Smooth muscle cell (in vitro differentiated cells): Measurements from ENCODE around the gene CCDC188. TPM values are rescaled to one million over a fixed set of nuclear protein-coding genes. Genes with fewer than 3 reads are reported as not detected.

Experiments used
- DNase-seq: peaks from one replicate; lab custom pipeline; 2025; ENCODE audit not compliant: unreplicated experiment; lab: John Stamatoyannopoulos, UW
- H2AFZ ChIP-seq: fragments of 200-600 bp; sonication (generic); 2 replicates; pipeline ENCODE4 v1.6.0; 2016; ENCODE audit warnings: antibody characterized with exemption, low read depth, mild to moderate bottlenecking
- H3F3A ChIP-seq: fragments of 200-600 bp; sonication (generic); 2 replicates; pipeline ENCODE4 v1.6.0; 2017; ENCODE audit warnings: antibody characterized with exemption, low read depth
- H3K27ac ChIP-seq: fragments of 200-600 bp; sonication (generic); 2 replicates; pipeline ENCODE4 v1.5.1; 2016; ENCODE audit warnings: low read depth, mild to moderate bottlenecking
- H3K27me3 ChIP-seq: fragments of 200-600 bp; sonication (generic); 2 replicates; pipeline ENCODE4 v1.6.1; 2016; ENCODE audit warnings: low read depth, mild to moderate bottlenecking
- H3K36me3 ChIP-seq: fragments of 200-600 bp; sonication (generic); 2 replicates; pipeline ENCODE4 v1.5.1; 2016; ENCODE audit warnings: low read depth
- H3K4me1 ChIP-seq: fragments of 200-600 bp; sonication (generic); 2 replicates; pipeline ENCODE4 v1.5.1; 2016; ENCODE audit warnings: low read depth
- H3K4me2 ChIP-seq: fragments of 200-600 bp; sonication (generic); 2 replicates; pipeline ENCODE4 v1.6.0; 2016; ENCODE audit warnings: mild to moderate bottlenecking
- H3K4me3 ChIP-seq: fragments of 200-600 bp; sonication (generic); 2 replicates; pipeline ENCODE4 v1.5.1; 2016; ENCODE audit warnings: mild to moderate bottlenecking
- H3K79me2 ChIP-seq: fragments of 200-600 bp; sonication (generic); 2 replicates; pipeline ENCODE4 v1.6.0; 2016; ENCODE audit warnings: low read depth, mild to moderate bottlenecking
- H3K9ac ChIP-seq: fragments of 200-600 bp; sonication (generic); 2 replicates; pipeline ENCODE4 v1.6.0; 2016; ENCODE audit warnings: low read depth
- H3K9me3 ChIP-seq: fragments of 200-600 bp; sonication (generic); replicated peaks from 2 replicates; pipeline ENCODE4 v1.5.1; 2016; ENCODE audit warnings: low read depth
- H4K20me1 ChIP-seq: fragments of 200-600 bp; sonication (generic); 2 replicates; pipeline ENCODE4 v1.6.0; 2016; ENCODE audit warnings: low read depth
- WGBS: methylation state at CpG from one replicate; pipeline ENCODE4 v1.1.7; 2016; ENCODE audit warnings: low lambda C conversion rate; 5-methylcytosine and 5-hydroxymethylcytosine counted together
- polyA plus RNA-seq: library from polyadenylated mRNA; unstranded; fragments of >200 nt; fragmentation: Nextera tagmentation; extraction: Ambion mirVana; gene quantifications from 2 replicates; pipeline ENCODE4 v1.2.1, GENCODE V29; 2016
- total RNA-seq: library from RNA; depleted of rRNA; stranded (reverse); fragments of >200 nt; gene quantifications from 2 replicates; pipeline ENCODE4 v1.2.3, GENCODE V29; 2014
- TF ChIP-seq, protein P1 (sequence below): fragments of 200-600 bp; sonication (generic); IDR thresholded peaks from 2 replicates; pipeline ENCODE4 v1.5.1; 2017; ENCODE audit warnings: borderline replicate concordance, mild to moderate bottlenecking, antibody characterized with exemption; ENCODE audit not compliant: insufficient read depth, poor library complexity, severe bottlenecking

Gene CCDC188
- total and polyA plus RNA-seq, 2 experiments from 2014 or later, result not detected

DNA sequence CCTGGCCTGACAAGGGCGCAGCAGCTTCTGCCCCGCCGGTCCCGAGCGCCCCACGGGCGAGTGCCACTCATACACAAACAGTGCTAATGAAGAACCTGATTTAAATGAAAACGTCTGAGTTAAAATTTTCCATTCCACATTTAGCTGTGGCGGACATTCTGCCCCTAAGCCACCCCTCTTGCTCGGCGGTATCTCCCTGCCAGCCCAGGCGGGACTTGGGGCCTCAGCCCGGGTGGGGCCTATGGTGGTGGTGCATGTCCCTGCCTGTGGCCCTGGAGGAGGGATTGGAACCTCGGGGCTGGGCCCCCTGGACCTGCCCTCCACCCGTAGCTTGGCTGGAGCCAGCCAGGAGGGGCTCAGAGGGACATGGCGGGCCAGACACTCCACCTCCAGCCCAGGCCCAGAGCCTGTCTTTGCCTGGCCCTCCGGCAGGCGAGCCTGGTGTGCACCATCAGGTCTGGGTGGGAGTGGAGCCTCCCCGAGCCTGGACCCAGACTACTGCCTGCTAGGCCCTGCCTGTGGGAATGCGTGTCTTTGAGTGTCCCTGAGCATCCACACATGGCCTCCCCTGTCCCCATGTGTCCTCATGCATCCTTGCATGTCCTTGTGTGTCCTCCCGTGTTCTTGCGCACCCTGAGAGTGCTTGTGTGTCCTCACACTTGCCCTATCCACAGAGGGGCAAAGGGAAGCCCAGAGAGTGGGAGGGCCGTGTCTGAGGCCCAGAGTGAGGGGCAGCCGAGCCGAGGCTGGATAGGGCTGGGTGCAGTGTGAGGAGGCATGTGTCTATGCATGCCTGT is 14.9 kb downstream of the CCDC188 start:
- WGBS, result 83% methylated on average over 25 of the region's 25 CpGs

DNA sequence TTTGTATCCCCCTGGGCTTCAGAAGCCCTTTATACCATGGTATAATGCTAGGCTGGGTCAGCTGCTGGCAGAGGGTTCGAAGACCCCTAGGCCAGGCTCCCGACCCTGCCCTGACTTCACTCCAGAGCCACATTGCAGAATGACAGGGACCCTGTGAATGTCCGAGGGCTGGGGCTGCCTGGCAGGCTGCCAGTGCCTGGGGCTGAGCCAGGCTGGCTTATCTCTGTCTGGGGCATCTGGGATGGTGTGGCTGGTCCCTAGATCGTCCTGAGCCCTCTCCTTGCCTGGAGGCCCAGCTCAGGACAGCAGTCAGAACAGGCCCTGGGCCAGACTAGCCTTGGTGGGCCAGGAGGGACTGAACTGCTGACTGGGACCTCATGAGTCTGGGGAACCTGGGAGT is 15.6 kb downstream of the CCDC188 start:
- no peaks in the 10 kb centered on the region for H3K9me3 ChIP-seq
- peaks cover 58% of the 10 kb centered on the region for H3K79me2 ChIP-seq
- H3K4me3 ChIP-seq, result no peak overlapping the region
- H4K20me1 ChIP-seq, result peaks cover 82% of the 10 kb centered on the region
- TF ChIP-seq, protein P1, sequence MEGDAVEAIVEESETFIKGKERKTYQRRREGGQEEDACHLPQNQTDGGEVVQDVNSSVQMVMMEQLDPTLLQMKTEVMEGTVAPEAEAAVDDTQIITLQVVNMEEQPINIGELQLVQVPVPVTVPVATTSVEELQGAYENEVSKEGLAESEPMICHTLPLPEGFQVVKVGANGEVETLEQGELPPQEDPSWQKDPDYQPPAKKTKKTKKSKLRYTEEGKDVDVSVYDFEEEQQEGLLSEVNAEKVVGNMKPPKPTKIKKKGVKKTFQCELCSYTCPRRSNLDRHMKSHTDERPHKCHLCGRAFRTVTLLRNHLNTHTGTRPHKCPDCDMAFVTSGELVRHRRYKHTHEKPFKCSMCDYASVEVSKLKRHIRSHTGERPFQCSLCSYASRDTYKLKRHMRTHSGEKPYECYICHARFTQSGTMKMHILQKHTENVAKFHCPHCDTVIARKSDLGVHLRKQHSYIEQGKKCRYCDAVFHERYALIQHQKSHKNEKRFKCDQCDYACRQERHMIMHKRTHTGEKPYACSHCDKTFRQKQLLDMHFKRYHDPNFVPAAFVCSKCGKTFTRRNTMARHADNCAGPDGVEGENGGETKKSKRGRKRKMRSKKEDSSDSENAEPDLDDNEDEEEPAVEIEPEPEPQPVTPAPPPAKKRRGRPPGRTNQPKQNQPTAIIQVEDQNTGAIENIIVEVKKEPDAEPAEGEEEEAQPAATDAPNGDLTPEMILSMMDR, result no peak
- peaks cover 7% of the 10 kb centered on the region for H3K4me1 ChIP-seq
- H3K9ac ChIP-seq, result no peak overlapping the region
- no peak for DNase-seq
- no peak overlapping the region for H2AFZ ChIP-seq
- WGBS, result 31% methylated on average over 4 of the region's 4 CpGs
- H3K27ac ChIP-seq, result no peak overlapping the region
- no peaks in the 10 kb centered on the region for H3K36me3 ChIP-seq
- H3F3A ChIP-seq, result peaks cover 6% of the 10 kb centered on the region
- no peaks in the 10 kb centered on the region for H3K27me3 ChIP-seq
- H3K4me2 ChIP-seq, result peak overlapping the region; percentile 19

More for the DNA sequence above, 14.9 kb downstream of the CCDC188 start:
- DNase-seq, result no peak
- no peaks in the 10 kb centered on the region for H3F3A ChIP-seq
- H3K4me3 ChIP-seq, result no peak overlapping the region
- H3K4me1 ChIP-seq, result peaks cover 7% of the 10 kb centered on the region
- H3K79me2 ChIP-seq, result peaks cover 58% of the 10 kb centered on the region
- H3K9me3 ChIP-seq, result no peaks in the 10 kb centered on the region
- H3K36me3 ChIP-seq, result no peaks in the 10 kb centered on the region
- H2AFZ ChIP-seq, result no peak overlapping the region
- no peak overlapping the region for H3K4me2 ChIP-seq
- H3K9ac ChIP-seq, result no peak overlapping the region
- no peaks in the 10 kb centered on the region for H3K27me3 ChIP-seq
- peaks cover 90% of the 10 kb centered on the region for H4K20me1 ChIP-seq
- no peak overlapping the region for H3K27ac ChIP-seq
- TF ChIP-seq, protein P1, result no peak

- DNase-seq, result no peak
- Histone ChIP-seq H3K27ac (no peak overlapping the region), H3K4me2 (no peak overlapping the region), H3K4me3 (no peak overlapping the region), H3K9ac (no peak overlapping the region), H3K79me2 (peaks cover 58% of the 10 kb centered on the region), H4K20me1 (peaks cover 70% of the 10 kb centered on the region), H3K36me3 (no peaks in the 10 kb centered on the region), H3K9me3 (no peaks in the 10 kb centered on the region), H3F3A (peaks cover 9% of the 10 kb centered on the region), H3K4me1 (peaks cover 7% of the 10 kb centered on the region), H2AFZ (no peak overlapping the region), H3K27me3 (no peaks in the 10 kb centered on the region)
- TF ChIP-seq, protein P1, result no peak
- 88% methylated on average over 9 of the region's 12 CpGs for WGBS
Measured at GRCh38 chr22:20133930-20134549, 16.8 kb downstream of the CCDC188 start.
